Muscle layer of duodenum (tissue), 2 donors: ENCODE results near the gene PACRG.

ENCODE experiments used
- H3K27ac ChIP-seq: one replicate; pipeline ENCODE4 v1.7.0; 2013; ENCODE audit warnings: mild to moderate bottlenecking, low read length
- H3K27me3 ChIP-seq: one replicate; pipeline ENCODE4 v1.7.0; 2013; ENCODE audit warnings: low read depth, mild to moderate bottlenecking, control low read depth, low read length
- H3K36me3 ChIP-seq, 2 donors: one replicate each; pipeline ENCODE4 v1.7.0; 2013; ENCODE audit warnings: low read length in 2 of 2, control low read depth in 1 of 2, mild to moderate bottlenecking in 1 of 2; ENCODE audit not compliant: insufficient read depth in 2 of 2, control insufficient read depth in 1 of 2
- H3K4me1 ChIP-seq, 2 donors: one replicate each; pipeline ENCODE4 v1.7.0; 2013; ENCODE audit warnings: low read length in 2 of 2, mild to moderate bottlenecking in 2 of 2, control low read depth in 1 of 2, moderate library complexity in 1 of 2; ENCODE audit not compliant: insufficient read depth in 2 of 2, control insufficient read depth in 1 of 2
- H3K4me3 ChIP-seq, 2 donors: one replicate each; pipeline ENCODE4 v1.7.0; 2013; ENCODE audit warnings: low read length in 2 of 2, low read depth in 1 of 2, mild to moderate bottlenecking in 1 of 2
- H3K9me3 ChIP-seq, 2 donors: one replicate each; pipeline ENCODE4 v1.7.0; 2013; ENCODE audit warnings: low read length in 2 of 2, control low read depth in 1 of 2, mild to moderate bottlenecking in 1 of 2; ENCODE audit not compliant: control insufficient read depth in 1 of 2
- donor health status: healthy.

The PACRG gene

GRCh38 chr6:162690158-162690557 is 37.6 kb upstream of the PACRG start:
- Histone ChIP-seq H3K4me3 (no peak overlapping the region), H3K36me3 (no peaks in the 10 kb centered on the region), H3K27ac (no peak overlapping the region), H3K27me3 (no peaks in the 10 kb centered on the region), H3K4me1 (no peaks in the 10 kb centered on the region), H3K9me3 (no peaks in the 10 kb centered on the region)

DNA sequence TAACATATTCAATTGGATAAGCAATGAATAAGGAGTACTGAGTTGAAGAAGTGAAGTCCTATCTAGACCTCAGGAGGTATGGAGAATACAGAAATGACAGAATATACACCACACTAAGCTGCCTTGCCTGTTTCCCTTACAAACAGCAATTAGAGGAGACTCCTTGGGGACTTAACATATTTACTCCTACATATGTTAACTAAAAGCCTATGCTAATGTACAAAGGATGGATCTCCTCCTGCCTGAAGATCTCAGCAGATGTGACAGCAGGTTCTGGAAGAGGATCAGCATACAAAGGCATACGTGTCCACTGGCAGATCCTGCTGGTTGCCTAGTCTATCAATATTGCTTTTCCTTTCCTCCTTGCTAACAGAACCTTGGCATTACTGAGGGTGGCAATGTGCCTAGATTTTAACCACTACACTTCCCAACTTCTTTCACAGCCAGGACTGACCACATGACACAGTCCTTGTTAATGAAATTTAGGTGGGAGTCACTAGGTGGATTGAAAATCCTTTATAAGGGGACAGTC is 29.8 kb upstream of the PACRG start:
- H3K27ac ChIP-seq: no peak overlapping the region
- H3K4me3 ChIP-seq: no peak overlapping the region
- H3K9me3 ChIP-seq: no peaks in the 10 kb centered on the region
- no peaks in the 10 kb centered on the region for H3K36me3 ChIP-seq
- no peaks in the 10 kb centered on the region for H3K4me1 ChIP-seq
- H3K27me3 ChIP-seq: no peaks in the 10 kb centered on the region

DNA sequence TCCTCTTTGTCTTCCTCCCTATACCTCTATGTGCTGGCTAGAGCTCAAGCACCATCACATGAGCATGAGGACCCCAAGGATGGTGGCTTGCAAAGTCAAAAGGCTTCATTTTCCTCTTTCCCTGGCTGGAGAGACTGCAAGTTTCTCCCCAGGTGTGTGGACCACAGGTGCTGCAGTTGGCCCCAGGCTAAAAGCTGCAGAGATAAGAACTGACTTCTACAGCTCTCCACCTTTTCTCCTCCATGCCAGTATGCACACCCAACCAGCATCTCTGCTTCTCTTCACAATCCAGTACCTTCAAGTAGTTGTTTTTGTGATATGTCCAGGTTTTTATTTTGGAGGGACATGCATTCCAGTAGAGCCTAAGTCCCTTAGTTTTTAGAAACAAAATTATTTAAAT is 29.3 kb upstream of the PACRG start:
- Histone ChIP-seq H3K27me3 (no peaks in the 10 kb centered on the region), H3K9me3 (no peaks in the 10 kb centered on the region), H3K4me1 (no peaks in the 10 kb centered on the region), H3K4me3 (no peak overlapping the region), H3K36me3 (no peaks in the 10 kb centered on the region), H3K27ac (no peak overlapping the region)

DNA sequence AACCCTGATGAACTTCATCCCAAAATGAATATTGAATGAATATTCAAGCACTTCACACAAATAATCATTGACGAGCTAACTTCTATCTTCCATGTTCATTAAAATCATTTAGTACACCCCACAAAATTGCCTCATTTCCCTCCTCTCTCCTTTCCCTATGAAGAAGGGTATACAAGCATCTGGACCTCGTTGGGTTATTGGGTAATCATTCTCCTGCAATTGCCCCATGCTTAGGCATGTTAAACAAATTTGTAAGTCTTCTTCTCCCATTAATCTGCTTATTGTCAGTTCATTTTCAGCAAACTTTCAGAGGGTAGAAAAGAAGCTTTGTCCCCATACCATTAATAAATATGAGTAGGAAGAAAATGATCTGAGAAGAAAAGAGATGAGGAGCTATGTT is 27.8 kb upstream of the PACRG start:
- no peak overlapping the region for H3K4me3 ChIP-seq
- no peaks in the 10 kb centered on the region for H3K9me3 ChIP-seq
- no peaks in the 10 kb centered on the region for H3K36me3 ChIP-seq

GRCh38 chr6:162700966-162701365 is 26.8 kb upstream of the PACRG start:
- H3K4me1 ChIP-seq: peaks cover 0 to 5% of the 10 kb centered on the region in 2 donors
- H3K27me3 ChIP-seq: no peaks in the 10 kb centered on the region
- H3K36me3 ChIP-seq: no peaks in the 10 kb centered on the region
- no peak overlapping the region for H3K27ac ChIP-seq
- no peak overlapping the region for H3K4me3 ChIP-seq
- no peaks in the 10 kb centered on the region for H3K9me3 ChIP-seq

More for the DNA sequence above, 27.8 kb upstream of the PACRG start:
- Histone ChIP-seq H3K27ac (no peak overlapping the region), H3K4me1 (no peaks in the 10 kb centered on the region), H3K27me3 (no peaks in the 10 kb centered on the region)

DNA sequence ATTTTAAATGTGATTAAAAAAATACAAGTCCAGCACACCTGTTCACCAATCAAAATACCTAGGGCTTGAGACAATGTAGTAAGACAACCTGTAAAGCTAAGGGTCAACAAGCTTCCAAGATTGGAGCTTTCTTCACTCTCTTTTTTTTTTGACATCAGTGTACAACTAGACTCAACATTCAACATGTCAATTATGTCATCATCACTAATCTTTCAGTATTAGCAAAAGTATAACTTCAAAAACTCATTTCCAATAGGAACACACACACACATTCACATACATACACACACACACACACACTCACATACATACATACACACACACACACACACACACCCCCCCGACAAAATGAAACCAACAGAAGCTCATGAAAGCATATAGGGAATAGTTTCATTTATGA is 26.2 kb upstream of the PACRG start:
- H3K27me3 ChIP-seq: no peaks in the 10 kb centered on the region
- no peak overlapping the region for H3K4me3 ChIP-seq
- no peaks in the 10 kb centered on the region for H3K9me3 ChIP-seq
- no peak overlapping the region for H3K27ac ChIP-seq
- H3K36me3 ChIP-seq: no peaks in the 10 kb centered on the region
- peaks cover 0 to 11% of the 10 kb centered on the region in 2 donors for H3K4me1 ChIP-seq

GRCh38 chr6:162702446-162702845 is 25.3 kb upstream of the PACRG start:
- Histone ChIP-seq H3K36me3 (no peaks in the 10 kb centered on the region), H3K4me3 (no peak overlapping the region), H3K4me1 (peaks cover 0 to 11% of the 10 kb centered on the region in 2 donors), H3K27ac (no peak overlapping the region), H3K27me3 (no peaks in the 10 kb centered on the region), H3K9me3 (no peaks in the 10 kb centered on the region)

DNA sequence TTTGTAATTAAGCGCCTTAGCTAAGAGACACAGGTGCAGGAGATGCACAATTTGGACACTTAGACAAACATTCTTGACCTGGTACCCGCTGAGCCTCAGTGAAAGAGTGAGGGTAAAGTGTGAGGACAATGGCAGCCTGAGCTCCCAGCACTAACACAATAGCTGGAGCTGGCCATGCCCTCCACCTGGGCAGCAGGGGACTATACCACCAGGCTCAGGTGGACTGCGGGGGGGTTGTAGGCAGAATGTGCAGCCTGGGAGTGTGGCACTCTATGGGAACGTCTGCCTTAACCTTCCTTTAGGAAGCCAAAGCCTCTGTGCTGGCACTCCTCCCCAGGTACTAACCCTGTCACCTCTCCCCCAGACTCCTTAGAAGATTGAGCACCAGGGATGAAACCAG is 23.8 kb upstream of the PACRG start:
- no peaks in the 10 kb centered on the region for H3K36me3 ChIP-seq
- H3K27me3 ChIP-seq: no peaks in the 10 kb centered on the region
- no peaks in the 10 kb centered on the region for H3K9me3 ChIP-seq
- peaks cover 0 to 11% of the 10 kb centered on the region in 2 donors for H3K4me1 ChIP-seq
- H3K27ac ChIP-seq: no peak overlapping the region
- no peak overlapping the region for H3K4me3 ChIP-seq

DNA sequence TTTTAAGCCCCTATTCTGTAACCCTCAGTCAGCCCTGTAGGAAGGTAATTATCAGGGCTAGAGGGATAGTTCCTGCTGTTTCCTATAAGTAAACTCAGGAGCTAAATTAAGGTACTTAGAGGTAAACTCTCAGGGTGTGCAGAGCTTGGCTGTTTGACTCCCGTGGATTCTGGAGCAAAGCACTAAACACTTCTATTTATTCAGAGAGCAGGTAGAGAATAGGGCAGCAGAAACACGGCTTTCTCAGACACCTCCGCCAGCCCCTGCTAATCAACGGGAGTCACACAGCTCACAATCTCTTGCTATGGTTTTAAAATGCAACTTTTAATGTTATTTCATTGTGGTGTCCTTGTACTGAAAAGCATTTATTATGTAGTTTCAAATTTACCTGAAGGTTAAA is 22.0 kb upstream of the PACRG start:
- no peak overlapping the region for H3K27ac ChIP-seq
- peaks cover 0 to 11% of the 10 kb centered on the region in 2 donors for H3K4me1 ChIP-seq
- no peaks in the 10 kb centered on the region for H3K36me3 ChIP-seq
- no peaks in the 10 kb centered on the region for H3K27me3 ChIP-seq
- H3K4me3 ChIP-seq: no peak overlapping the region
- H3K9me3 ChIP-seq: no peaks in the 10 kb centered on the region

DNA sequence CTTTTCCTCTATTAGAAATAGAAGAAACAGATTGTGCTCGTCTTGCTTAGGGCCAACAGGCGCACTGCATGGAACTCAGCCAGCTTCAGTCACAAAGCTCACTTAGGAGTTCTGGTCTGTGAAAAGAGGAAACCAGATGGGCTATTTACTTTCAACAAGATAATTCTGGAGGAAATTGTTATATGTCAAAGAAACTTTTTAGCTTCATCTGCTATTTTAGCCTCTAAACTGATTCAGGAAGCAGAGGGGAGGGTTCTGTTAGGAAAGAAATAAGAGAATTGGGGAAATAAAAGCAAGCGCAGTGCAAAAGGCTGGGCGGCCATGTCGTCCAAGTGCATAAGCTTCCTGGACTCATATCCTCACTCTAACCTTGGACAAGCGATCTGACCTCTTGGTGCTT is 21.5 kb upstream of the PACRG start:
- Histone ChIP-seq H3K9me3 (no peaks in the 10 kb centered on the region), H3K4me1 (peaks cover 0 to 11% of the 10 kb centered on the region in 2 donors), H3K4me3 (peak overlapping the region; percentile 16 to 34), H3K27me3 (no peaks in the 10 kb centered on the region), H3K27ac (peak overlapping the region; percentile 10), H3K36me3 (no peaks in the 10 kb centered on the region)

- Histone ChIP-seq H3K36me3 (no peaks in the 10 kb centered on the region), H3K27me3 (no peaks in the 10 kb centered on the region), H3K4me1 (peaks cover 0 to 11% of the 10 kb centered on the region in 2 donors), H3K9me3 (no peaks in the 10 kb centered on the region), H3K27ac (no peak overlapping the region), H3K4me3 (no peak overlapping the region)
Measured at GRCh38 chr6:162708971-162709370, 18.8 kb upstream of the PACRG start.

DNA sequence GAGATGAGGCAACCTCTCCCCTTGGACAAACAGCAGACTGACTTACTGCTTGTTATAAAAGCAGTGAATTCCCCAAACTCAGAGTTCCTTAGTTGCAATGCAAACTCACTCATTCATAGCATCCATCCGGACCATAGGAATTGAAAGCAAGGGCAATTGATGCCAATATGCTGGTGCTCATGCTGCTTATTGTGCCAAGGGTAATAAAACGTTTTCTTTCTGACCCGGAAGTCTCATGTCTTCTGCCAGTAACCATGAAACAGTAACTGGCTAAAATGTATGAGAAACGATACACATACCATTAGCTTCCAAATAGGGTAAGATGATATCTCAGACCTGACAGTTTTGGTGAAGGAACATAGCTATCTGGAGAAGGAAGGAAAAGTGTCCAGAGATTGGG is 18.3 kb upstream of the PACRG start:
- peaks cover 0 to 11% of the 10 kb centered on the region in 2 donors for H3K4me1 ChIP-seq
- H3K9me3 ChIP-seq: no peaks in the 10 kb centered on the region
- no peaks in the 10 kb centered on the region for H3K27me3 ChIP-seq
- no peaks in the 10 kb centered on the region for H3K36me3 ChIP-seq
- no peak overlapping the region for H3K27ac ChIP-seq
- no peak overlapping the region for H3K4me3 ChIP-seq
